Neuron (in vitro differentiated cells): ENCODE results near the gene DIP2B.

Experiments used
- H2AFZ ChIP-seq: one replicate; pipeline ENCODE4 v1.6.1; 2013; ENCODE audit warnings: low read depth, mild to moderate bottlenecking, inconsistent platforms, low read length, moderate library complexity
- H3K27me3 ChIP-seq: one replicate; pipeline ENCODE4 v1.6.1; 2013; ENCODE audit warnings: low read length; ENCODE audit not compliant: insufficient read depth
- H3K36me3 ChIP-seq: one replicate; pipeline ENCODE4 v1.6.1; 2013; ENCODE audit warnings: low read length; ENCODE audit not compliant: insufficient read depth
- H3K4me1 ChIP-seq: one replicate; pipeline ENCODE4 v1.6.1; 2013; ENCODE audit warnings: low read length; ENCODE audit not compliant: insufficient read depth
- H3K4me3 ChIP-seq: 2 replicates; pipeline ENCODE4 v1.5.1; 2013; ENCODE audit warnings: mild to moderate bottlenecking, low read length, moderate library complexity
- H3K9me3 ChIP-seq: one replicate; pipeline ENCODE4 v1.6.1; 2013; ENCODE audit warnings: low read length

Gene DIP2B

GRCh38 chr12:50788561-50788960 lies 283.8 kb downstream of the DIP2B start:
- Histone ChIP-seq H3K4me1 (no peaks in the 10 kb centered on the region), H3K9me3 (peaks cover 8% of the 10 kb centered on the region), H2AFZ (no peak overlapping the region), H3K4me3 (no peak overlapping the region), H3K27me3 (no peaks in the 10 kb centered on the region), H3K36me3 (no peaks in the 10 kb centered on the region)

- H3K4me1 ChIP-seq, result no peaks in the 10 kb centered on the region
- H3K36me3 ChIP-seq, result no peaks in the 10 kb centered on the region
- H2AFZ ChIP-seq, result no peak overlapping the region
- no peaks in the 10 kb centered on the region for H3K27me3 ChIP-seq
- peaks cover 8% of the 10 kb centered on the region for H3K9me3 ChIP-seq
- H3K4me3 ChIP-seq, result no peak overlapping the region
These were observed 285.3 kb downstream of the DIP2B start for GRCh38 chr12:50790081-50790480.
